Liver (tissue), 9 donors: ENCODE results near the gene SBNO1. TPM values are rescaled to one million over a fixed set of nuclear protein-coding genes. Genes with fewer than 3 reads are reported as not detected.

ENCODE experiments used
- DNase-seq: peaks from one replicate; pipeline ENCODE4 v3.0.0-alpha.2; 2017; ENCODE audit warnings: low spot score
- H3K27ac ChIP-seq, 2 donors: one replicate each; pipeline ENCODE4 v1.7.0; 2013; ENCODE audit warnings: inconsistent platforms in 2 of 2, low read length in 2 of 2, control low read depth in 1 of 2, low read depth in 1 of 2, mild to moderate bottlenecking in 1 of 2
- H3K27me3 ChIP-seq, 4 donors: one replicate each; pipeline versions ENCODE4 v1.6.1 to v1.7.0; 2013; ENCODE audit warnings: low read length in 3 of 4, inconsistent platforms in 1 of 4, mild to moderate bottlenecking in 1 of 4, moderate library complexity in 1 of 4; ENCODE audit not compliant: control insufficient read depth in 4 of 4, insufficient read depth in 4 of 4
- H3K36me3 ChIP-seq, 4 donors: one replicate each; pipeline versions ENCODE4 v1.6.1 to v1.7.0; 2013; ENCODE audit warnings: low read length in 3 of 4, mild to moderate bottlenecking in 3 of 4, low read depth in 1 of 4, moderate library complexity in 1 of 4; ENCODE audit not compliant: control insufficient read depth in 4 of 4, insufficient read depth in 3 of 4
- H3K4me1 ChIP-seq, 4 donors: one replicate each; pipeline versions ENCODE4 v1.6.1 to v1.7.0; 2013; ENCODE audit warnings: low read length in 3 of 4, mild to moderate bottlenecking in 3 of 4, moderate library complexity in 1 of 4; ENCODE audit not compliant: control insufficient read depth in 4 of 4, insufficient read depth in 4 of 4
- H3K4me3 ChIP-seq, 3 donors: one replicate each; pipeline versions ENCODE4 v1.6.1 to v1.7.0; 2013; ENCODE audit warnings: low read length in 3 of 3, control low read depth in 1 of 3, low read depth in 1 of 3, mild to moderate bottlenecking in 1 of 3
- H3K9ac ChIP-seq, 2 donors: one replicate each; pipeline ENCODE4 v1.7.0; 2013; ENCODE audit warnings: low read length in 2 of 2, mild to moderate bottlenecking in 2 of 2, moderate library complexity in 2 of 2, control low read depth in 1 of 2, low read depth in 1 of 2
- H3K9me3 ChIP-seq, 4 donors: one replicate each; pipeline versions ENCODE4 v1.6.1 to v1.7.0; 2013; ENCODE audit warnings: low read length in 3 of 4; ENCODE audit not compliant: control insufficient read depth in 4 of 4
- ATF3 ChIP-seq: IDR thresholded peaks from 2 replicates; pipeline ENCODE4 v1.6.1; 2016; ENCODE audit warnings: antibody characterized with exemption
- CTCF ChIP-seq: fragments of 150-350 bp; IDR thresholded peaks from 2 replicates; pipeline ENCODE4 v1.5.1; 2017; ENCODE audit warnings: improper control_type of control experiment, low read depth, low read length; ENCODE audit not compliant: missing input control
- EGR1 ChIP-seq, 2 donors: IDR thresholded peaks; 2 replicates each; pipeline ENCODE4 v1.6.1; 2016 to 2018; ENCODE audit warnings: antibody characterized with exemption in 2 of 2, low read depth in 2 of 2
- FOXA1 ChIP-seq: IDR thresholded peaks from 2 replicates; pipeline ENCODE4 v1.6.1; 2016; ENCODE audit warnings: antibody characterized with exemption
- FOXA2 ChIP-seq: IDR thresholded peaks from 2 replicates; pipeline ENCODE4 v1.6.1; 2016; ENCODE audit warnings: antibody characterized with exemption
- GABPA ChIP-seq, 2 donors: IDR thresholded peaks in 1 of 2; conservative IDR thresholded peaks in 1 of 2; 2 replicates each; pipeline ENCODE4 v1.6.1; 2016; ENCODE audit warnings: antibody characterized with exemption in 2 of 2, mild to moderate bottlenecking in 1 of 2, moderate library complexity in 1 of 2
- HNF4A ChIP-seq, 2 donors: conservative IDR thresholded peaks; 2 replicates each; pipeline ENCODE4 v1.6.1; 2016; ENCODE audit warnings: antibody characterized with exemption in 2 of 2, mild to moderate bottlenecking in 2 of 2
- HNF4G ChIP-seq: IDR thresholded peaks from 2 replicates; pipeline ENCODE4 v1.6.1; 2016; ENCODE audit warnings: antibody characterized with exemption
- JUND ChIP-seq, 2 donors: IDR thresholded peaks; 2 replicates each; pipeline ENCODE4 v1.6.1; 2016; ENCODE audit warnings: antibody characterized with exemption in 2 of 2
- MAX ChIP-seq: IDR thresholded peaks from 2 replicates; pipeline ENCODE4 v1.6.1; 2016; ENCODE audit warnings: antibody characterized with exemption
- NR2F2 ChIP-seq: IDR thresholded peaks from 2 replicates; pipeline ENCODE4 v1.6.1; 2016; ENCODE audit warnings: antibody characterized with exemption
- RAD21 ChIP-seq, 2 donors: IDR thresholded peaks; 2 replicates each; pipeline ENCODE4 v1.6.1; 2016; ENCODE audit warnings: antibody characterized with exemption in 2 of 2, mild to moderate bottlenecking in 2 of 2
- RXRA ChIP-seq, 2 donors: IDR thresholded peaks; 2 replicates each; pipeline ENCODE4 v1.6.1; 2017 to 2018; ENCODE audit warnings: antibody characterized with exemption in 2 of 2, mild to moderate bottlenecking in 1 of 2
- SP1 ChIP-seq: IDR thresholded peaks from 2 replicates; pipeline ENCODE4 v1.6.1; 2018; ENCODE audit warnings: antibody characterized with exemption, mild to moderate bottlenecking
- TAF1 ChIP-seq: conservative IDR thresholded peaks from 2 replicates; pipeline ENCODE4 v1.6.1; 2016; ENCODE audit warnings: antibody characterized with exemption, mild to moderate bottlenecking
- YY1 ChIP-seq: IDR thresholded peaks from 2 replicates; pipeline ENCODE4 v1.6.1; 2016; ENCODE audit warnings: antibody characterized with exemption, mild to moderate bottlenecking
- ZBTB33 ChIP-seq: IDR thresholded peaks from 2 replicates; pipeline ENCODE4 v1.6.1; 2016; ENCODE audit warnings: antibody characterized with exemption
- WGBS: extraction: QIAGEN DNeasy Blood & Tissue Kit; methylation state at CpG from one replicate; pipeline ENCODE4 v1.1.7; 2013; 5-methylcytosine and 5-hydroxymethylcytosine counted together
- polyA plus RNA-seq, 2 donors: library from polyadenylated mRNA; stranded (reverse) in 1 of 2; unstranded in 1 of 2; fragments of 200-250 nt in 1 of 2; fragments of >200 nt in 1 of 2; fragmentation: Nextera tagmentation in 1 of 2; extraction: Ambion mirVana in 1 of 2; gene quantifications; one replicate each; pipeline versions ENCODE4 v1.2.1 to v1.2.3, GENCODE V29; 2013 to 2015
- total RNA-seq, 2 donors: library from RNA; depleted of rRNA; stranded (reverse); fragments of >200 nt; gene quantifications; one replicate each; pipeline ENCODE4 v1.2.3, GENCODE V29; 2014
- TF ChIP-seq, protein P1 (sequence below): IDR thresholded peaks from 2 replicates; pipeline ENCODE4 v1.6.1; 2016; ENCODE audit warnings: antibody characterized with exemption, mild to moderate bottlenecking
- donor health status: healthy.
- donor health status: healthy.
- donor health status: healthy.
- donor health status: healthy.
- donor health status: healthy.

Gene SBNO1
- total and polyA plus RNA-seq, 4 donors: 4.0 to 19.8 (median 10.4) TPM

- Histone ChIP-seq H3K36me3 (peaks cover 0 to 5% (median 4%) of the 10 kb centered on the region in 4 donors), H3K4me3 (no peak overlapping the region), H3K4me1 (no peaks in the 10 kb centered on the region), H3K9ac (no peak overlapping the region), H3K27me3 (no peaks in the 10 kb centered on the region), H3K27ac (no peak overlapping the region), H3K9me3 (no peaks in the 10 kb centered on the region)
- TF ChIP-seq RAD21 (IDR thresholded peaks at IDR 0.05) (no peak), NR2F2 (no peak), HNF4G (no peak), MAX (no peak), CTCF (no peak), EGR1 (IDR thresholded peaks at IDR 0.05; ENCODE audit: low read depth in 2 of 2) (no peak), YY1 (no peak), GABPA (IDR thresholded peaks at IDR 0.05 in 1 of 2, conservative IDR thresholded peaks at IDR 0.05 in 1 of 2) (no peak), HNF4A (conservative IDR thresholded peaks at IDR 0.05) (no peak), ATF3 (no peak), ZBTB33 (no peak), FOXA2 (no peak), TAF1 (no peak), RXRA (IDR thresholded peaks at IDR 0.05) (no peak), JUND (IDR thresholded peaks at IDR 0.05) (no peak), FOXA1 (no peak), SP1 (no peak)
- TF ChIP-seq, protein P1, sequence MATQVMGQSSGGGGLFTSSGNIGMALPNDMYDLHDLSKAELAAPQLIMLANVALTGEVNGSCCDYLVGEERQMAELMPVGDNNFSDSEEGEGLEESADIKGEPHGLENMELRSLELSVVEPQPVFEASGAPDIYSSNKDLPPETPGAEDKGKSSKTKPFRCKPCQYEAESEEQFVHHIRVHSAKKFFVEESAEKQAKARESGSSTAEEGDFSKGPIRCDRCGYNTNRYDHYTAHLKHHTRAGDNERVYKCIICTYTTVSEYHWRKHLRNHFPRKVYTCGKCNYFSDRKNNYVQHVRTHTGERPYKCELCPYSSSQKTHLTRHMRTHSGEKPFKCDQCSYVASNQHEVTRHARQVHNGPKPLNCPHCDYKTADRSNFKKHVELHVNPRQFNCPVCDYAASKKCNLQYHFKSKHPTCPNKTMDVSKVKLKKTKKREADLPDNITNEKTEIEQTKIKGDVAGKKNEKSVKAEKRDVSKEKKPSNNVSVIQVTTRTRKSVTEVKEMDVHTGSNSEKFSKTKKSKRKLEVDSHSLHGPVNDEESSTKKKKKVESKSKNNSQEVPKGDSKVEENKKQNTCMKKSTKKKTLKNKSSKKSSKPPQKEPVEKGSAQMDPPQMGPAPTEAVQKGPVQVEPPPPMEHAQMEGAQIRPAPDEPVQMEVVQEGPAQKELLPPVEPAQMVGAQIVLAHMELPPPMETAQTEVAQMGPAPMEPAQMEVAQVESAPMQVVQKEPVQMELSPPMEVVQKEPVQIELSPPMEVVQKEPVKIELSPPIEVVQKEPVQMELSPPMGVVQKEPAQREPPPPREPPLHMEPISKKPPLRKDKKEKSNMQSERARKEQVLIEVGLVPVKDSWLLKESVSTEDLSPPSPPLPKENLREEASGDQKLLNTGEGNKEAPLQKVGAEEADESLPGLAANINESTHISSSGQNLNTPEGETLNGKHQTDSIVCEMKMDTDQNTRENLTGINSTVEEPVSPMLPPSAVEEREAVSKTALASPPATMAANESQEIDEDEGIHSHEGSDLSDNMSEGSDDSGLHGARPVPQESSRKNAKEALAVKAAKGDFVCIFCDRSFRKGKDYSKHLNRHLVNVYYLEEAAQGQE: no peak
- WGBS: 98% methylated on average over 4 of the region's 4 CpGs
- no peak for DNase-seq
These were observed 80.0 kb downstream of the SBNO1 start for GRCh38 chr12:123284669-123285068.
